BJ (cell line): ENCODE results near the gene HMG20B. TPM values are rescaled to one million over a fixed set of nuclear protein-coding genes. Genes with fewer than 3 reads are reported as not detected.

Source experiments
- CTCF ChIA-PET: fragments of 350-600 bp; formaldehyde crosslinking; extraction: SDS; loops from one replicate; lab custom pipeline; 2021; ENCODE audit warnings: antibody characterized with exemption, inconsistent platforms; lab: Yijun Ruan, JAX
- POLR2A ChIA-PET: fragments of 300-600 bp; sonication (Branson Sonifier 250); formaldehyde crosslinking; extraction: SDS; loops from one replicate; lab custom pipeline; 2021; ENCODE audit warnings: antibody characterized with exemption; lab: Charles Lee
- DNase-seq: peaks from one replicate; pipeline ENCODE4 v3.0.0-alpha.2; 2011; ENCODE audit warnings: low read depth
- H3K27me3 ChIP-seq: 2 replicates; pipeline ENCODE4 v1.6.0; 2011; ENCODE audit warnings: low read length; ENCODE audit not compliant: control insufficient read depth, insufficient read depth
- H3K36me3 ChIP-seq: 2 replicates; pipeline ENCODE4 v1.5.1; 2011; ENCODE audit warnings: low read length; ENCODE audit not compliant: control insufficient read depth, insufficient read depth
- H3K4me3 ChIP-seq: 2 replicates; pipeline ENCODE4 v1.5.1; 2011; ENCODE audit warnings: low read depth, mild to moderate bottlenecking, control low read depth, low read length
- CTCF ChIP-seq: IDR thresholded peaks from 2 replicates; pipeline ENCODE4 v1.5.1; 2011; ENCODE audit warnings: low read depth, mild to moderate bottlenecking, control low read depth, inconsistent platforms, low read length, moderate library complexity; ENCODE audit not compliant: insufficient read depth
- polyA plus RNA-seq: library from polyadenylated mRNA; depleted of rRNA; stranded (reverse); fragments of >200 nt; gene quantifications from 2 replicates; pipeline ENCODE4 v1.2.3, GENCODE V29; 2011

Gene HMG20B
- polyA plus RNA-seq, 1 experiment: 54.2 TPM

DNA sequence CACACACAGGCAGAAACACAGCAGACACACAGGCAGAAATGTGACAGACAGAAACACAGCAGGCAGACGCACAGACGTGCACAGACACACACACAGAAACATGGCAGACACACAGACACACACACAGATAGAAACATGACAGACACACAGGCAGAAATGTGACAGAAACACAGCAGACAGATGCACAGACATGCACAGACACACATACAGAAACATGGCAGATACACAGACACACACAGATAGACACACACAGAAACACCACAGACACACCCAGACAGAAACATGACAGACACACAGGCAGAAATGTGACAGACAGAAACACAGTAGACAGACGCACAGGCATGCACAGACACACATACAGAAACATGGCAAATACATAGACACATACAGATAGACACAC, 32.6 kb downstream of the HMG20B start:
- POLR2A ChIA-PET: no interaction called here

DNA sequence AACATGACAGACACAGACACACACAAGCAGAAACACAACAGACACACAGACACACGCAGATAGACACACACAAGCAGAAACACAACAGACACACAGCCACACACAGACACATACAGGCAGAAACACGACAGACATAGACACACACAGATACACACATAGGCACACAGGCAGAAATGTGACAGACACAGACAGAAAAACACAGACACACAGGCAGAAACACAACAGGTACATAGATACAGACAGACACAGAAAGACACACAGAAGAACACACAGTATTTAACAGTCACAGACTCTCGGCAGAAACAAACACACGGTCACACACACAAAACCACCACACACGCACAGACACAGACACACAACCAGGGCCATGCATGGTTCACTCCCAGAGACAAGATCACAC, 33.0 kb downstream of the HMG20B start:
- no peak for TF ChIP-seq CTCF
- Histone ChIP-seq H3K36me3 (peaks cover 1% of the 10 kb centered on the region; the same call in 1 of the 2 replicates), H3K4me3 (peak overlapping the region; percentile 68), H3K27me3 (no peaks in the 10 kb centered on the region)
- CTCF ChIA-PET: no interaction called here
- POLR2A ChIA-PET: no interaction called here
- no peak for DNase-seq

More for the DNA sequence above, 32.6 kb downstream of the HMG20B start:
- peaks cover 1% of the 10 kb centered on the region; the same call in 1 of the 2 replicates for H3K36me3 ChIP-seq
- DNase-seq: no peak
- CTCF ChIA-PET: no interaction called here
- H3K4me3 ChIP-seq: no peak overlapping the region
- no peaks in the 10 kb centered on the region for H3K27me3 ChIP-seq
- no peak for TF ChIP-seq CTCF

GRCh38 chr19:3606174-3606689, 33.5 kb downstream of the HMG20B start:
- no peak for TF ChIP-seq CTCF
- Histone ChIP-seq H3K4me3 (peak overlapping the region; percentile 68), H3K36me3 (peaks cover 4% of the 10 kb centered on the region; the same call in 1 of the 2 replicates), H3K27me3 (no peaks in the 10 kb centered on the region)
- ChIA-PET POLR2A (no interaction called here), CTCF (no interaction called here)
- DNase-seq: no peak

DNA sequence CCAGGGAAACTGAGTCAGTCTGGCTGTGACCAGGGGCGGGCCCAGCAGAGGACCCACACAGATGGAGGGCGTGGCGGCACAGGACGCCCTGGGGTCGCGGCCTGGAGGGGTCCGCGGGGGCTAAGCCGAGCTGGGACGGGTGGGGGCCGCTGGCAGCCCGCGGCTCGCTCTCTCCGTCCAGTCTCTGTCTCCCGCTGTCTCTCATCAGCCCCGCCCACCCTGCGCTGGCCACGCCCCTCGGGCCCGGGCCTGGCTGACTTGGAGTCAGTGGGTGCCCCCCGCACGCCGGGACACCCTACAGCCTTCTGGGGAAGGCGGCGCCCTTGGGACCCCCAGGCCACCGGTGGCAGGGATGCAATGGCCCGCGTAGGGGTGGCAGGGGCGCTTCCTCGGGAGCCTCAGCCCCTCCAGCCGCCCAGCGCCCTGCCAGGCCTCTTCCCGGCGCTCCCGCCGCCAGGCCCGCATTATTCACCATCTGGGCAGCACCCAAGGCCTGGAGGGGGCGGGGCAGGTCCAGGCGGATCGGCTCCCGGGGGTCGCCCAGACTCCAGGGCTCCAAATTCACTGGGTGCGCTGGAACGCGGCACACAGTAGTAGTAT, 34.0 kb downstream of the HMG20B start, which contains the start of gene TBXA2R:
TBXA2R (minus strand) TSS at position 186 of the 600 bp plus-strand sequence. CDS start 6,241 bp downstream, outside the sequence.
- no peak for TF ChIP-seq CTCF
- Histone ChIP-seq H3K36me3 (peaks cover 7% of the 10 kb centered on the region), H3K27me3 (no peaks in the 10 kb centered on the region), H3K4me3 (peak within 1 kb of the TSS; percentile 68)
- POLR2A ChIA-PET: no interaction called here
- no peak for DNase-seq
- CTCF ChIA-PET: interaction anchor here (1.2 kb wide), 1 partner anchor 12 kb away, joined by 3 read pairs; no protein-coding TSS in a partner anchor

DNA sequence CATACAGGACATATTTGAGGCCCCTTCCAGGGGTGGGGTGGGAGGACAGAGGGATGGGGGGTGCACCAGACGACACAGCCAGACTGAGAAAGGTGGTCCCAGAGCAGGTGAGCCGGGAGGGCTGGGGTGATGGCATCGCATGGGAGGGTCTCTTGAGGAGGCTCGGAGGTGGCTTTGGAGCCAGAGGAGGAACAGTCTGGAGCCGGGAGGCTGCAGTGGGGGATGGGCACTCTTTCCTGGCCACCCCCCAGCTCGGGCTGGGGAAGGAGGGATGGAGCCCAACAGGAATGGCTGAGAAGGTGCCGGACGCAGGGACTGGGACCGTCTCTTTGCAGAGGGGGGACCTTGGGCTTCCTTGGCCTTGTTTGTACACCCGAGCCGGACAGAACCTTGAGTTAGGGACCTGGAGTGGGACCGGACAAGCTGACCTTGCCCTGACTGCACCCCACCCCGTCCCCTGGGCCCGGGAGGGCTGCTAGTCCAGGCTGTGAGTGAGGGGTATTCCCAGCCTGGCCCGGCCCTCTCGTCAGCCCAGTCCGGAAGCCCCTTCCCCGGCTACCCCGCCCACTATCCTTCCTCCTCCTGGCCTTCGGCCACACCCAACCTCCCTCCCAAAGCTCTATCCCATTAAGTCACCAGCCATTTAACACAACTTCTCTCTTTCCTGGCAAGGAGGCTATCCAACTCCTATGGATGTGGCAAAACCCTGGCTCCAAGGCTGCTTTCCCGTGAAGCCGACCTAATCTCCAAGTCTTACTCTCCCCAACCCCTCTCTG, 34.7 kb downstream of the HMG20B start:
- no peak for TF ChIP-seq CTCF
- no peak for DNase-seq
- Histone ChIP-seq H3K27me3 (no peaks in the 10 kb centered on the region), H3K4me3 (peak overlapping the region; percentile 68), H3K36me3 (peaks cover 12% of the 10 kb centered on the region)
- POLR2A ChIA-PET: no interaction called here
- CTCF ChIA-PET: interaction anchor here (1.2 kb wide), 2 partner anchors 11 to 99 kb away, joined by 3 read pairs; no protein-coding TSS in a partner anchor
